NT2/D1 (cell line): Measurements from ENCODE around the gene TUSC1.

ENCODE experiments used
- SUZ12 ChIP-seq: IDR thresholded peaks from 2 replicates; pipeline ENCODE4 v1.6.1; 2011; ENCODE audit not compliant: insufficient read length, insufficient read depth; ENCODE audit errors: extremely low read depth
- YY1 ChIP-seq: IDR thresholded peaks from 2 replicates; pipeline ENCODE4 v1.6.1; 2011; ENCODE audit not compliant: insufficient read length, insufficient read depth
- ZNF274 ChIP-seq: IDR thresholded peaks from 2 replicates; pipeline ENCODE4 v1.6.1; 2011; ENCODE audit warnings: mild to moderate bottlenecking, low read depth, low read length

DNA sequence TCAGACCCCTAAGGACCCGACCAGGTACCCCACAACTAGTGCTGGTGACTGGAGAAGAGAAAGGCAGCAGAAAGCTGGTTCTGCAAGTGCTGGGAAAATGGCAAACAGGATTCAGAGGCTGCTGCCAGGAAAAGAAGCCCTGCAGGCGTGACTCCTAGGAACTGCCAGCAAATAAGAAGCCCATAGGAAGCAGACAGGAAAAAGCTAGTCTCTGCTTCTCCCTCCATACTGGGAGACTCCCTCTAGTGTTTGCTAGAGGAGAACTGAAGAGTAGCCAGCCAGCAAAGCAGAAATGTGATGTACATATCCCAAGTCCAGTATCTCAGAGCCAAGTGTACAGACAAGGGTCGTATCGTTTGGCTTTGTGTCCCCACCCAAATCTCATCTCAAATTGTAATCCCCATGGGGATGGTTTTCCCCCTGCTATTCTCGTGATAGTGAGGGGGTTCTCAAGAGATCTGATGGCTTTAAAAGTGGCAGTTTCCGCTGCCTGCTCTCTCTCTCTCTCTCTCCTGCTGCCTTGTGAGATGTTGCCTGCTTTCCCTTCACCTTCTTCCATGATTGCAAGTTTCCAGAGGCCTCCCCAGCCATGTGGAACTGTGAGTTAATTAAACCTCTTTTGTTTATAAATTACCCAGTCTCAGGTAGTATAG lies 38.1 kb upstream of the TUSC1 start:
- TF ChIP-seq SUZ12 (no peak), YY1 (no peak), ZNF274 (no peak)
